T-helper 1 cell treated with Interleukin-12 subunit alpha and Interleukin-12 subunit beta and Interleukin-4 antibody, amounts not matched to agents 30 μg/mL and 1 μg/mL, for 36 hours (primary cell): ENCODE results near the gene TOM1L2.
A peak's percentile ranks its signal among the peaks of the same experiment; 100 is the strongest.

Experiments
- H3K27ac Mint-ChIP-seq: one replicate; pipeline ENCODE4 v1.8.0; 2021; ENCODE audit warnings: mild to moderate bottlenecking, mixed read lengths
- H3K27me3 Mint-ChIP-seq: one replicate; pipeline ENCODE4 v1.8.0; 2021; ENCODE audit warnings: low read depth, mixed read lengths
- H3K36me3 Mint-ChIP-seq: one replicate; pipeline ENCODE4 v1.8.0; 2021; ENCODE audit warnings: low read depth, mixed read lengths
- H3K4me1 Mint-ChIP-seq: one replicate; pipeline ENCODE4 v1.8.0; 2021; ENCODE audit warnings: low read depth, mixed read lengths
- H3K4me3 Mint-ChIP-seq: one replicate; pipeline ENCODE4 v1.8.0; 2021; ENCODE audit warnings: mild to moderate bottlenecking, moderate library complexity, mixed read lengths
- H3K9me3 Mint-ChIP-seq: one replicate; pipeline ENCODE4 v1.8.0; 2021; ENCODE audit warnings: mixed read lengths

Gene TOM1L2

DNA sequence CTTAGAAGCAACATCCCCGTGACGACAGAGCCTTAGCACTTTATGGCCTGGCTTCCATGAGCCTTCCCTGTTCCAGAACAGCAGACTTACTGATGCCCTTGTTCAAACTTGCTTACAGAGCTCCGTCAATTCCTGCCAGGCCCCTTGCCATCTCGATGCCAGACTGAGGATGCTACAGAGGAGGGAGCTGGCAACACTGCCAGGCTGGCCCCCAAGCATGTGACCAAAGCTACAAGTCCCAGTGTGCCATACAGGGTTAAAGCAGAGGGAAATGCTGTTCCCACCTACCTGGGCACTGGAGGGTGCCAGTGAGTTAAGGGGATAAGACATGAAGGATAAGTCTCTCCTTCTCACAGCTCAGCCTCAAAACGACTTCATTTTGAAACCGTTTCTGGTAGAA, 102.0 kb downstream of the TOM1L2 start:
- Mint-ChIP-seq H3K36me3 (peaks cover 9% of the 10 kb centered on the region), H3K9me3 (no peaks in the 10 kb centered on the region), H3K27ac (no peak overlapping the region), H3K4me1 (no peaks in the 10 kb centered on the region), H3K27me3 (no peaks in the 10 kb centered on the region), H3K4me3 (no peak overlapping the region)

DNA sequence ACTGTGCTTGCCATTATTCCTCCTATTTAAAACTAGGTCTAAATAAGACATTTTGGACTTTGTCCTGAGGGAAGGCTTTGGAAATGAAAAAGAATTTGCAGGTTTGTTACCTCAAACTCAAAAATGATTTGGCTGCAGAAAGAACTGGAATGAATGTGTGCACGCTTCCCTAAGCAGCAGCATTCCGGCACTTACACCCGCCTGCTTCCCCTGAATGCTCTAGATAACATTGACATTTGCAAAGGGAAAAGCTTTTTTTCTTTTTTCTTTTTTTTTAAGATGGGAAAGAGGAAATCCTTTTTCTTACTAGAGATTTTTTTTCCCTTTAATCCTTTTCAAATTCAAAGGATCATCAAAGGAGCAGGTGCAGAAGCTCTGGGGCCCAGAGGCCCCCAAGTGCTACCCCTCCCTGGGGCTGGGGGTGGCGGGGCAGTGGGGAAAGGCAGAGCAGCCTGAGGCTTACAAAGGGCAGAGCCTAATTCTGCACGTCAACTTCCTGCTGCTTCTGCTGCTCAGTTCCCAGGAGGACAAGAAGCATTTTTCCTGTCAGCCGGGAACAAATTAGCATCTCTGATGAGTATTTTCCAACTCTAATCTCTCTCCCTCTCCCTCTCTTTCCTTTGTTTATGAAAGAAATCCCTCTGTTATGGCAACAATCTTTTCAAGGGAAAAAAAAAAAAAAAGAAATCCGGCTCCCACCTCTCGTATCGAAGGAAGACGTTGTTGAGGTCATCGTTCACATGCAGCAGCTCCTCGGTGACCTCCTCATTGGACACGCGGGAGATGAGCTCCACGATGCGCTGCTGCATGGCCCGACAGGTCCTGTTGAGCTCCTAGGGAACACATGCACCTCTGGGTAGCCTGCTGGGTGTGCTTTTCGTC, 103.3 kb downstream of the TOM1L2 start:
- Mint-ChIP-seq H3K9me3 (no peaks in the 10 kb centered on the region), H3K36me3 (peaks cover 9% of the 10 kb centered on the region), H3K4me3 (no peak overlapping the region), H3K27ac (no peak overlapping the region), H3K27me3 (no peaks in the 10 kb centered on the region), H3K4me1 (no peaks in the 10 kb centered on the region)

DNA sequence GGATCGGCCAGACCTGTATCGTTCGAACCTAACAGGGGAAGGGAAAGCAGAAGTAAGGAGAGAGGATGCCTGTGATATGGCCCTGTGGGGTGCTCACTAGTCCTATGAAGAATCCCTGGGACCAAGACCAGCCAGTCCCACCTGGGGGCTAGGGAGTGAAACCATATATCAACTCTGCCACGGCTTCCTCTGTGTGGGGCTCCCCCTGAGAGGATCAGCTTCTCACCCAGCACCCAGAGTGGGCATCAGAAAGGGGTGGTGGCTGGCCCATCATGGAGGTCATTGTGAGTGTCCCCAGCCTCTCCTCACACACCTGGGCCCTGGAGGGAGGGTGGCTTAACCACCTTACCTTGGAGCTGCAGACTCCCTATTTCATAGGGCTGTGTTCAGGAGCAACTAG, 105.3 kb downstream of the TOM1L2 start:
- peaks cover 8% of the 10 kb centered on the region for H3K4me1 Mint-ChIP-seq
- peaks cover 11% of the 10 kb centered on the region for H3K36me3 Mint-ChIP-seq
- no peaks in the 10 kb centered on the region for H3K27me3 Mint-ChIP-seq
- no peak overlapping the region for H3K27ac Mint-ChIP-seq
- H3K4me3 Mint-ChIP-seq = no peak overlapping the region
- no peaks in the 10 kb centered on the region for H3K9me3 Mint-ChIP-seq

DNA sequence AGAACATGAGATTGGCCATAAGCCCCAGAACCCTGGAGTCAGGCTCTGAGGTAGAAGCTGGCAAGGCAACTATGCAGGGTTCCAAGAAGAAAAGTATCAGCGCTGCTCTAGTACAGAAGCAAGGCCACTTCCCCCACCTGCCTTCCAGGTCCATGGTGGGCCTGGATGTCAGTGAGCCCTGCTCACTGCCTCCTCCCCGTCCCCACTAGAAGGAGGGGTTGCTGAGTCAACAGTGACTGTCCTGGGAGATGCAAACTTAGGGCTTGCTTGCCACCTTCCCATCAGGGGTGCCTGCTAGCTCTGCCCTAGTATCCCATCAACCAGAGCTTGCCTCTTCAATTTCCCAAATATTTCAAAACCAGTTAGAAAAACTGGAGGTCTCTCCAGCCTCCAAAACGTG, 105.8 kb downstream of the TOM1L2 start:
- no peak overlapping the region for H3K27ac Mint-ChIP-seq
- H3K4me3 Mint-ChIP-seq = no peak overlapping the region
- H3K36me3 Mint-ChIP-seq = peaks cover 11% of the 10 kb centered on the region
- H3K27me3 Mint-ChIP-seq = no peaks in the 10 kb centered on the region
- no peaks in the 10 kb centered on the region for H3K9me3 Mint-ChIP-seq
- peaks cover 8% of the 10 kb centered on the region for H3K4me1 Mint-ChIP-seq

DNA sequence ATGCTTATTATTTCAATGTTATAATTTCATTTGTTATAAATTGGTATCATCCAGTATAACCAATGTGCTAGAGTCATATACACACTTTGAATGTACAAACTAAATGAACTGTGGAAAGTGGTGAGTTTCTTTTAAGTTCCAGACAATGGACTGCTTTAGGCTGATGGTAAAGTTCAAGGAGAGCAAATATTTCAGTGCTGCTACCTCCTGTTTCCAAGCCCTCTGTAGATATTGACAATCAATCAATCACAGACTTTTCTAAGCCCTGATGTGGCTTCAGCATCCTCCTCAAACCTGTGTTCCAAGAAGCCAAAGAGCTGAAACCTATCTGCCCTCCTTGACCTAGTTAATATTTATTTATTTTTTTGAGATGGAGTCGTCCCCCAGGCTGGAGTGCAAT, 107.2 kb downstream of the TOM1L2 start:
- Mint-ChIP-seq H3K27ac (no peak overlapping the region), H3K9me3 (no peaks in the 10 kb centered on the region), H3K4me1 (peaks cover 11% of the 10 kb centered on the region), H3K27me3 (no peaks in the 10 kb centered on the region), H3K4me3 (no peak overlapping the region), H3K36me3 (peaks cover 11% of the 10 kb centered on the region)

DNA sequence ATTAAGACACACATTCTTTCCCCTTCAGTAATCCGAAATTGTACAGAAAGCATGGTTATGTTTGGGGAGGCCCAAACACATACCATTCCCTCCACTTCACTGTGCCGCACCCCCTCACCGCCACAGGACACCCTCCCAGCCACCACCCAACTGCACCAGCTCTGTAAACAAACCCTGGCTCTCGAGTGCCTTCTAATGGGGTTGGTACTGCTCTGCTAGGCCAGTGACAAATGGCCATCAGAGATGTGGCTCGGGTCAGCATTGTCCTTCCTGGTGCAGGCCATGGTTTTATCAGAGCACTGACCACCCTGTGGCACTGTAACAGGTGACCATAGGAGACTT, 111.5 kb downstream of the TOM1L2 start:
- H3K9me3 Mint-ChIP-seq = no peaks in the 10 kb centered on the region
- H3K4me1 Mint-ChIP-seq = peaks cover 20% of the 10 kb centered on the region
- H3K27ac Mint-ChIP-seq = no peak overlapping the region
- H3K27me3 Mint-ChIP-seq = no peaks in the 10 kb centered on the region
- H3K4me3 Mint-ChIP-seq = no peak overlapping the region
- peaks cover 2% of the 10 kb centered on the region for H3K36me3 Mint-ChIP-seq

DNA sequence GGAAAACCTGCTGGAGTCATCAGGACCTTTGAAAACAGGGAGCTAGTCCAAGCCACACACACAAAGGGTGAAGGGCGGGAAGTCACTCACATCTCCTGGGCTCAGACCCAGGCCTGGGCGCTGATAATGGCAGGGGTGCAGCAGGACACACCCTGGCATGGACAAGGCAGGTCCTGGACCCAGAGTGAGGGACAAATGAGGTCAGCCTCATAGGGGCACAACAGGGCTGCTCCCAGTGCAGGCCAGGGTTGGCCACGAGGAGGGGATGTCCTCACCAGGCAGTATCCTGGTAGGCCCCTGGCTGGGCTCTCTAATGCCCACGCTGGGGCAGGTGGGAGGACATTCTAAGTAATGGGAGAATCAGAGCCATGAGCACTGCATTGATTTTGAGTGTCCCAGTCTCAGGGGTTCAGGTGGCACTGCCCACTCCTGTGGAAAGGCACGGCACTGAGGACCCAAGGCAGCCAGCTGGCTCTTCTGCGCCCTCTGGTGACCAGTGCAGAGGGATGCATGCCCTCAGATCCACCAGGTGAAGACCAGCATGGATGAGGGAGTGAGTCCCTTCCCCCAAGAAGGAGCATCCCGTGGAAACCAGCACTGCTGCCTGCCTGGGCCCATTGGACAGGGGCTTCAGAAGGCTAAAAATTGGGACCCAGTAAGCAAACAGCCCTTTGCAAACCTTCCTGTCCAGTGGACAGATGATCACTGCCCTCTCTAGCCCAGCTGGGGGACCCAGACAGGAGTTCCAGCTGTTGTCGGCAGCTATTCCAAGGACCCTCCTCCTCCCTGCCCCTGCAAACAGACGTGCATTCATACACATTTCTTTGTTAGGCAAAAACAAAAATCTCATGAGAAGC, 112.1 kb downstream of the TOM1L2 start:
- Mint-ChIP-seq H3K9me3 (no peaks in the 10 kb centered on the region), H3K4me3 (no peak overlapping the region), H3K36me3 (peaks cover 2% of the 10 kb centered on the region)

DNA sequence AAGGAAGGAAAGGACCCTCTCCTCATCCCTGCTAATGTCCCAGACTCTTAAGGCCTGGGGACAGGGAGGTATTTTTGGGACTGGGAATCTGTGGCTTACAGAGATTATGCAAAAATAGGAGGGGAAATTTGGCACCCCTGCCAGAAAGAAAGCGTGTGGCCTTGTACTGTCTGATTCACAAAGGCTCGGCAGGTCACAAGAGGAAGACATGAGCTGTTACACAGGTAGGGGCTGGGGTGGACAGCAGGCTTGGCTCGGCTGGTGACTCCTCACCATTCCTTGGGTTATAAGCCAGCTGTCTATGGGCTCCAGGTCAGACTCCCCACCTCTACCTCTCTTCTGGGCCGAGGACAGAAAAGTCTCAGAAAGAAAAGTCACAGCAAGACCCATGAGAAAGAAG, 114.7 kb downstream of the TOM1L2 start:
- Mint-ChIP-seq H3K27ac (no peak overlapping the region), H3K27me3 (no peaks in the 10 kb centered on the region), H3K36me3 (peaks cover 4% of the 10 kb centered on the region), H3K4me3 (no peak overlapping the region), H3K4me1 (peaks cover 38% of the 10 kb centered on the region), H3K9me3 (no peaks in the 10 kb centered on the region)

More for the DNA sequence above, 112.1 kb downstream of the TOM1L2 start:
- H3K27me3 Mint-ChIP-seq = no peaks in the 10 kb centered on the region
- H3K4me1 Mint-ChIP-seq = peaks cover 26% of the 10 kb centered on the region
- H3K27ac Mint-ChIP-seq = no peak overlapping the region

DNA sequence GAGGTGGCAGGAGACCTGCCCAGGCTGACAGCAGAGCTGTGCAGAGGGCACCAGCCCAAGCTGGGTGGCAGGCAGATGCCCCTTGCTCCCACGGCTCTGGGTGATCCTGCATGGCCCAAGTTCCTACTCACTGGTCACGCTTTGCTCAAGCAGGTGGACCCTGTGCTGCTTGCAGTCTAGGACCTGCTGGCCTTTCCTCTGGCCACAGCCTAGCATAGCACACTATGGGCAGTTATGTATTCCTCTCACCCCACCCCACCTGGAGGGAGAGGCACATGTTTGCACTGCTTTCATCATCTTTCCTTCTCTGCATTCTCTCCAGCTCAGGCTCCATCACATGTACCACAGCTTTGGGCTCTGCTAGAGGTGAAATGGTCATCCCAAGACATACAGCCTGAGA, 115.8 kb downstream of the TOM1L2 start:
- H3K27ac Mint-ChIP-seq = no peak overlapping the region
- peaks cover 44% of the 10 kb centered on the region for H3K4me1 Mint-ChIP-seq
- H3K4me3 Mint-ChIP-seq = no peak overlapping the region
- H3K9me3 Mint-ChIP-seq = no peaks in the 10 kb centered on the region
- H3K36me3 Mint-ChIP-seq = peaks cover 9% of the 10 kb centered on the region
- no peaks in the 10 kb centered on the region for H3K27me3 Mint-ChIP-seq

DNA sequence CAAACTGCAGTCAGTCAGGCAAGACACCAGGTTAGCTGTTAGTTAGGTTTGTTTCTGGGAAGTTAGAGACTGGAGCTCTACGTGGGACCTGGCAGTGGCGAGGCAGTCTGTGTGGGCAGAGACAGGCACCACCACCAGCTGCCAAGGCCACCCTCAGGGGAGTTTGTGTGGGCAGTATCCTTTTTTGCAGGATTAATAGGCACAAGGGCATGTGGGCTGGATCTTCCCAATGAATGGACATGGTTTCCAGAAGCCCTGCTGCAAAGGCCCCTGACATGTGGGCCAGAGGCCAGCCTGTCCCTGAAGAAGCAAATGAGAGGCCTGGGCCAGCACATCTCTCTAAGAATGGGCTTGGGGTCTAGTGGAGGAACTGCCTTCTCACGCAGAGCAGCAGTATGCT, 116.2 kb downstream of the TOM1L2 start:
- H3K36me3 Mint-ChIP-seq = peaks cover 9% of the 10 kb centered on the region
- no peak overlapping the region for H3K4me3 Mint-ChIP-seq
- H3K27ac Mint-ChIP-seq = peak overlapping the region; percentile 70
- no peaks in the 10 kb centered on the region for H3K9me3 Mint-ChIP-seq
- H3K4me1 Mint-ChIP-seq = peaks cover 48% of the 10 kb centered on the region
- H3K27me3 Mint-ChIP-seq = no peaks in the 10 kb centered on the region

DNA sequence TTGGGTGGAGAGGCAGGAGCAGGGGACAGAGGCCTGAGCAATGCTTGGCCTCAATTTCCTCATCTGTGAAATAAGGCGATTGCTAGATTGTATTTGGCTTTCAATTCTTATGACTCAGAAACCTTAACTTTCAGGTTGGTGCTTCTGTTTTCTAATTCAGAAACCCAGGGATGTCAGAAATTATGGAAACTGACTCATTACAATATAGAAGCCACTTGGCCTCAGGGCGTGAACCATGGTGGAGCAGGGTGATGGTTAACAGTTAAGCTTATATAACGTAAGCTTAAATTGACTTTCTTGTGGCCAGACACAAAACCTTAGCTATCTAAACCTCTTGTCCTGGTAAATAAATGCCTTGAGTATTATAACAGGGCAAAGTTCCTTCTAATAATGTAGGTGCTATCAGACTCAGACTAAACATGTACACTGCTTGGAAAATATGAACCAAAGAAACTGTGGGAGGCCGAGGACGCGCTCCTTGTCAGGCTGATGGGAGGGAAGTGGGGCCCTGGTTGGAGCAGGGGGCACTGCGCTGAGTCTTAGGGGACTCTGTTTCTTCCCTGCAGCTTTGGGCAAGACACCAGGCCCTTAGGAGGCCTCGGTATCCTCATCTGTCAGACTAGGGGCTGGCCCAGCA, 118.3 kb downstream of the TOM1L2 start:
- H3K4me1 Mint-ChIP-seq = peaks cover 64% of the 10 kb centered on the region
- H3K27ac Mint-ChIP-seq = peak overlapping the region; percentile 70
- H3K4me3 Mint-ChIP-seq = peak overlapping the region; percentile 3
- H3K36me3 Mint-ChIP-seq = peaks cover 9% of the 10 kb centered on the region
- H3K9me3 Mint-ChIP-seq = no peaks in the 10 kb centered on the region
- no peaks in the 10 kb centered on the region for H3K27me3 Mint-ChIP-seq

DNA sequence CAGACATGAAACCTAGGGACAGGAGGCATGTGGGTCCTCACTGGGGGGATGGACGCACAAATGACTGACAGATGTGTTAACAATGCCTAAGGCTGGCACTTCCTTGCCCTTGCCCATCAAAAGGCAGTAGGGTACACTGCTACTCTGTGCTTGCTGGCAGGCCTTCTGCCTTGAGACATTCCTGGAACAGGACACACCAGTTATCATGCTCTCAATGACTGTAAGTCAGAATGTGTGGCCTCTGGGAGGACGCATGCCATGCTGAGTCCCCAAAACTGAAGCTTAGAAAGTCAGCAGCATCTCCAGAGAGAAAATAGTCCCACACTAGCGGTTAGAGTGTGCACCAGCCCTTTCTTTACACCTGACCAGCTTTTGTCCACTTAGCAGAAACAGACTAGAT, 119.3 kb downstream of the TOM1L2 start:
- Mint-ChIP-seq H3K9me3 (no peaks in the 10 kb centered on the region), H3K36me3 (peaks cover 9% of the 10 kb centered on the region), H3K27me3 (no peaks in the 10 kb centered on the region), H3K27ac (peak overlapping the region; percentile 20), H3K4me1 (peaks cover 74% of the 10 kb centered on the region), H3K4me3 (no peak overlapping the region)

DNA sequence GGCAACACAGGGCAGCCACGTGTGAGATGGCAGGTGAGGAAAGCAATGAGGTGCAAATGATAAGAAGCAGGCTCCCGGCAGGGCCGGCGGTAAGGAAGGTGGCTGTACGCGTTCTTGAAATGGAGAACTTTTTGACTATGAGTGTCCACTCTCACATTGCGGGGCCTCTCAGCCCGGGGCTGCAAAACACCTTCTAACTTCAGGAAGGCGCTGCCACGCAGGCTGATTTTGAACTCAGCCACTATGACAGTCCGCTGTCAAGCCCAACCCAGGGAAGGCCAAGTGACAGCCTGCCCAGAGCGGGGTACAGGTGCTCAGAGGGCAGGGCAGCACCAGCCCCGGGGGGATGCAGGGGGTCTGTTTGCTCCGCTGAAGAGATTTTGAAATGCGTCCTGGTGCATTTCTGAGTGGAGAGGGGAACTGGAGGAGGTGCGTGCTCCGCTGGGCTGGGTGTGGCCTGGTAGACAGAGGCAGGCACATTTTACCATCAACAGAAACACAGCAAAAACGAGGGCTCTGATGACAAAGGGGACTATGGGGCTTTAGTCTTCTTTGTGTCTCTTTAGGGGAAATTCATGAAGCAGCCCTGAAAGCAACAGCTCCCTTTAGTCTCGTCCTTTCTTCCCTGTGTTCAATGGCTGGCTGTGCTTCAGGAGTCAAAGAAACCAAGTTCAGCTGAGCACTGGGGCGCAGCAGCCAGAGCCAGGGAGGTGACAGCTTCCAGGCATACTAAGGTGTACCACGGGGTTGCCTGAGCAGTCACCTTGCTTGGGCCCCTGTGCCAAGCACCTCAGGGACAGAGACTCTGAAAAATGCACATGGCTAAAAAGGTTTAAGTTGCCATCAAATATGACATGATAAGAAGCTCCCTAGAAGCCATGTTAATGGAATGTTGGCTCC, 120.8 kb downstream of the TOM1L2 start:
- H3K27me3 Mint-ChIP-seq = no peaks in the 10 kb centered on the region
- no peak overlapping the region for H3K4me3 Mint-ChIP-seq
- H3K27ac Mint-ChIP-seq = peak overlapping the region; percentile 72
- H3K4me1 Mint-ChIP-seq = peaks cover 73% of the 10 kb centered on the region
- peaks cover 9% of the 10 kb centered on the region for H3K36me3 Mint-ChIP-seq
- H3K9me3 Mint-ChIP-seq = no peaks in the 10 kb centered on the region

DNA sequence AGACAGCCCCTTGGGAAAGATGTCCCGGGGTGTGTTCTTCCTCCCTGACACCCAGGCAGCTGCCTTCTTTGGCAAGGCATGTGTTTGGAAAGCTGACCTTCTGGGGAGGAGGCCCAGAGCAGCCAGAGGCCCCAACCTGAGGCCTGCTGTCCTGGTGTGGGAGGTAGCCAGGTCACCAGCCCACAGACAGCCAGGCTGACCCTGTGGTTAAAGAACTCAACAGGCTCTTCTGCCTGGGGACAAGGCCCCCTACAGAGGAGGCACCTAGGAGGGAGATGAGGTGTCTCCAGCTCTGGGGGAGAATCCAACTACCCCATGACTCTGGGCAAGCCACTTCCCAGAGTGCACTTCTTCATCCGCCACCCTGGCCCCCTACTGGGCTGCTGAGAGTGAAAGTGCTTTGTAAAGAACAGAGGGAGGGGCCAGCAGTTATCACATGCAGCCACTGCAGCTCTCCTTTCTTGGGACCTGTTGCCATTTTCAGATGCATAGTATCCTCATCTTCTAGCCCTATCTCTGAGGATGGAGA, 122.3 kb downstream of the TOM1L2 start:
- Mint-ChIP-seq H3K36me3 (peaks cover 9% of the 10 kb centered on the region), H3K4me1 (peaks cover 63% of the 10 kb centered on the region), H3K4me3 (peak overlapping the region; percentile 57), H3K27ac (peak overlapping the region; percentile 91), H3K9me3 (no peaks in the 10 kb centered on the region), H3K27me3 (no peaks in the 10 kb centered on the region)
